Erythroblast (primary cell): Measurements from ENCODE around the gene UPF1.

Experiments
- DNase-seq, 2 experiments: peaks; one replicate each; lab custom pipeline; 2025; lab: John Stamatoyannopoulos, UW
- GATA1 ChIP-seq: IDR thresholded peaks from 2 replicates; pipeline ENCODE4 v1.6.1; 2011; ENCODE audit warnings: low read depth, mild to moderate bottlenecking, control low read depth, low read length, moderate library complexity
- POLR2A ChIP-seq: IDR thresholded peaks from 2 replicates; pipeline ENCODE4 v1.6.1; 2011; ENCODE audit warnings: mild to moderate bottlenecking, low read length

The UPF1 gene

GRCh38 chr19:18870531-18871172 lies 38.9 kb downstream of the UPF1 start:
- DNase-seq = no peak
- TF ChIP-seq POLR2A (no peak), GATA1 (no peak)

GRCh38 chr19:18871543-18871942 lies 39.8 kb downstream of the UPF1 start:
- peak in 1 of 2 experiments; percentile 20 for DNase-seq
- TF ChIP-seq GATA1 (no peak), POLR2A (no peak)

- TF ChIP-seq GATA1 = no peak
- TF ChIP-seq POLR2A = no peak
- no peak for DNase-seq
These were observed 44.0 kb downstream of the UPF1 start for GRCh38 chr19:18875726-18876125.

DNA sequence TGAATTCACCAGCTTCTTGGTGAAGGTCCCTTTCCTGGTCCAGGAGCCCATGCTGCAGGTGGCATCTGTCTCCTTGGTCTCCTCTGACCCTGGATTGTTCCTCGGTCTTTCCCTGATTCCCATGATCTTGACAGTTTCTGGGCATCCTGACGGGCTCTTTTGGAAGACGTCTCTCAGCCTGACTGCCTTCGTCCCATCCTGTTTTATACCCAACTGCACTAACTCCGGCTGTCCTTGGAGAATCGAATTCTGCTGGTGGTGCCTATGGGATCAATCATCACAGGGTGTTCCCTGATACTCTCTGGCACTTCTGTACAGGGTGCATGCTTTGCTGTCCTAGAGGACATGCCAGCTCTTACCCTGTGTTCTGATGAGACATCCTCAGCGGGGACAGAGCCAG lies 45.1 kb downstream of the UPF1 start:
- DNase-seq = no peak
- TF ChIP-seq POLR2A (no peak), GATA1 (no peak)

GRCh38 chr19:18878058-18878797 lies 46.5 kb downstream of the UPF1 start:
- DNase-seq = no peak
- TF ChIP-seq GATA1 = no peak
- TF ChIP-seq POLR2A = no peak

DNA sequence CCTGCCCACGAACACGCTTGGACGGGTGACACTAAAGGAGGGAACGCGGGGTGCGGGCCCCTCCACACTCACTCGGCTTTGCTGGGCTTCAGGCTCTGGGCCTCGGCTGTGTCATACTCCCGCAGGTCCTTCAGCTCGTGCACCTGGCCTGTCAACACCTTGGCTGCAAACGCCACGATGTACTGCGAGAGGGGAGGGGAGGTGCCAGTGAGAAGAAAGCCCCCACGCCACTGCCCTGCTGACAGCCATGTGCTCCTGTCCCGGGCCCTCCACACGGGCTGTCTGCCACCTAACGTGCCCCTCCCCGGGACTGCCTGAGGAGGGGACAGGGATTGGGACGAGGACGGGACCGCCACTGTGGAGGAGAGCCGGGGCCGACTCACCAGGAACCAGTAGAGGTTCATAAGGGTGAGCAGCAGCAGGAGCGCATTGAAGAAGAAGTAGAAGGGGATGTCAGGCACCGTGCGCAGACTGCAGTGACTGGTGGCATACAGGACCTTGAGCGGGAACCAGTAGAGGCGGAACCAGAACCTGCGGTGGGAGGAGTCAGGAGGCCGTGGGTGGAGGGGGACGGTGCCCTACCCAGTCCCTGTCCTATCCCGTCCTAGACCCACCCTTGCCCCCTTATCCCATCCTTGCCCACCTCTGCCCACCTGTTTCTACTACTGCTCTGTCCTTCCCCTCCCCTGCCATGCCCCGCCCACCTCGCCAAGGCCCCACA lies 47.3 kb downstream of the UPF1 start:
- DNase-seq = no peak
- TF ChIP-seq GATA1 = no peak
- TF ChIP-seq POLR2A = no peak

- no peak for TF ChIP-seq GATA1
- TF ChIP-seq POLR2A = no peak
- DNase-seq = peak; percentile 73 to 77
These were observed 48.0 kb downstream of the UPF1 start for GRCh38 chr19:18879579-18880373.

DNA sequence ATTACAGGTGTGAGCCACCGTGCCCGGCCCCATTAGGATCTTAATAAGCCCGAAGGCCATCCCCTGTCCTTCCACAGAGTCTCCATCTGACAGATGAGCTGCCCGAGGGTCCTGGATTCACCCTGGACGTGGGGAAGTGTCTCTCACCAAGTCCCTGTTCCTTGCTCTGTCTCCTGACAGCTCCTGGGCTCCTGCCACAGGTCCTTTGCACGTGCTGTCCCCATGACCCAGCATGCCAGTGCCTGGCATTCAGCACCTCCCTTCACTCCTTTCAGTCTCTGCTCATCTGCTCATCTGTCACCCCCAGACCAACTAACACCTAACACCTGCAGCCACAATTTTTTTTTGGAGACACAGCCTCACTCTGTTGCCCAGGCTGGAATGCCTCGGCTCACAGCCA lies 49.7 kb downstream of the UPF1 start:
- TF ChIP-seq GATA1 (no peak), POLR2A (no peak)
- DNase-seq = no peak

DNA sequence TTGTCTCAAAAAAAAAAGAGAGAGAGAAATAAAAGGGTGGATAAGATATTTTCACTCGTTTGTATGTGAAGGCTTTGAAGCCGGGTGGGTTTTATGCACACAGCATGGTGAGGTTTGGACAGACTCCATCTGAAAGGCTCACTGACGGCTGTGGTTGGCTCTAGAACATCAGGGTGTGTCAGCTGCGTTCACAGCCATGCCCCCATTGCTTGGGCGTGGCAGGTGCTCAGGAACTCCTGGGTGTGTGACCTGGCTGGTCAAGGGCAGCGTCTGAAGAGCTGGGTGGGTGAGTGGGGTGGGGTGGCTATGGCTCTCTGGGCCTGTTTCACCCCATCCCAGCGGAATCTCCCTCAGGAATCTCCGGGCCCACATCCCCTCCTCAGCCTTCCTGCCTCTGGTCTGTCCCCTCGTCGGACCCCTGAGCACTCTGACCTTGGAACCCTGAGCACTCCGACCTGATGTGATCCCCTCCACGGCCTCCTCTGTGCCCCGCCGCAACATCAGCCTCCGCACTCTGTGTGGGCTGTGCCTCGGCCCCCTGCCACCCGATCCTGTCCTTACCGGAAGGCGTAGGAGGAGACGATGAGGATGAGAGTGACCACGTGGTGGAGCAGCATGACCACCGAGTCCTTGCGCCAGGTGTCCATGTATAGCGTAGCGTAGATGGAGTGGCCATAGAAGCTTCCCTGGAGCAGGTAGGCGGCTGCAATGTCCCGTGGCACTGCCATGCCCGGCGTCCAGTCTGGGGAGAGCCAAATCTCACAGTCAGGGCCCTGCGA lies 52.0 kb downstream of the UPF1 start:
- DNase-seq = no peak
- no peak for TF ChIP-seq GATA1
- no peak for TF ChIP-seq POLR2A

GRCh38 chr19:18886972-18887371 lies 55.2 kb downstream of the UPF1 start:
- DNase-seq = no peak
- no peak for TF ChIP-seq GATA1
- TF ChIP-seq POLR2A = no peak

GRCh38 chr19:18889949-18890745 lies 58.4 kb downstream of the UPF1 start:
- no peak for DNase-seq

GRCh38 chr19:18893587-18894253 lies 62.0 kb downstream of the UPF1 start:
- DNase-seq = no peak
- TF ChIP-seq GATA1 (no peak), POLR2A (no peak)

More at GRCh38 chr19:18889949-18890745, 58.4 kb downstream of the UPF1 start:
- TF ChIP-seq POLR2A (no peak), GATA1 (no peak)
